ENCODE measurements around the gene FERD3L.

DNA sequence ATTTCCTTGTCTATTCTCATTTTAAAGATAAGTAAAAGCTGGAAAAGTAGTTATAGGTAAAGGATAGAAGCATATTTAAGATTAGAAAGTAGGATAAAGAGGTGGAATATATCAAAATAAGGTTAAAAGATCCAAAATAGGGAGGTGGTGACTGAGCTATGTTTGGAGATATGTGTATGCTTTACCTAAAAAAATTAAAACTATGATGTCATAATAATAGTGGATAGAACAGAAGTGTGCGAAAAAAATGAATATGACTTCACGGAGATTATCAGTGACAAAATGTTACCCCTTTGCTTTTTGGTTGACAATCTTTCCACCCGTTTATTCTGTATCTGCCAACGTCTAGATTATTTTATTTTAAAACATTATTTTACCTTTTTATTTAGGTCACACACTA, 33.4 kb upstream of the FERD3L start:
- TF ChIP-seq POU2F2 (IDR thresholded peaks at IDR 0.05; ENCODE audit: low read depth, low read length): no peak
- TF ChIP-seq POLR2A (IDR thresholded peaks at IDR 0.05; ENCODE audit: low read depth, low read length): no peak
- no peak for TF ChIP-seq TAF1 (IDR thresholded peaks at IDR 0.05; ENCODE audit: low read depth, low read length)
- no peak for TF ChIP-seq POLR2AphosphoS5 (IDR thresholded peaks at IDR 0.05; ENCODE audit: low read depth, low read length)
